ENCODE results near the gene ISYNA1.

DNA sequence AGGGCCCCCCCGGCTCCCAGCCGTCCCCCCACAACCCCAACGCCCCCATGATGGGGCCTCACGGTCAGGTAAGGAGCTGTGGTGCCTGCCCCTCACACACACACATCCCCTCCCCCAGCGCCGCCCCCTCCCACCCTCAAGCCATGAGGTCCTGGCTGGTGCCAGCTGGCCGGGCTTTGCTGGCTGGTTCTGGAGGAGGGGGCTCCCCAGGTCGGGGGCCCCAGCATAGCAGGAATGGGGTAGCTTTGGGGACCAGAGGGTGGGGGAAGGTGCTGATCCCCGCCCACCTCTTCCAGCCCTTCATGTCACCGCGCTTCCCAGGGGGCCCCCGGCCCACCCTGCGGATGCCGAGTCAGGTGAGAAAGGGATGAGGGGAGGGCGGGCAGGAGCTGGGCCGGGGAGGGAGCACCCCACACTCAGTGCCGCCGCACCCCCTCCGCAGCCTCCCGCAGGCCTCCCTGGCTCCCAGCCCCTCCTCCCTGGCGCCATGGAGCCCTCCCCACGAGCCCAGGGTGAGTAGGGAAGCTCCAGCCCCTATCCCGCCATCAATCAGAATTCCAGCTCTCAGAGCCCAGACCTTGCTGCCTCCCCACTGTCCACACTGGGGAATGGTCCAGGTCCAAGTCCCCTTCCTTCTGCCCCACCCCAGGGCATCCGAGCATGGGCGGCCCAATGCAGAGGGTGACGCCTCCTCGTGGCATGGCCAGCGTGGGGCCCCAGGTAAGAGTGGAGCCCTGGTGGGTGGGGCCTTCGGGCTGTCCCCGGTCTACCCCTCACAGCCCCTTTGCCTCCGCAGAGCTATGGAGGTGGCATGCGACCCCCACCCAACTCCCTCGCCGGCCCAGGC is 6.4 kb downstream of the ISYNA1 start:
- TF ChIP-seq, protein P1, sequence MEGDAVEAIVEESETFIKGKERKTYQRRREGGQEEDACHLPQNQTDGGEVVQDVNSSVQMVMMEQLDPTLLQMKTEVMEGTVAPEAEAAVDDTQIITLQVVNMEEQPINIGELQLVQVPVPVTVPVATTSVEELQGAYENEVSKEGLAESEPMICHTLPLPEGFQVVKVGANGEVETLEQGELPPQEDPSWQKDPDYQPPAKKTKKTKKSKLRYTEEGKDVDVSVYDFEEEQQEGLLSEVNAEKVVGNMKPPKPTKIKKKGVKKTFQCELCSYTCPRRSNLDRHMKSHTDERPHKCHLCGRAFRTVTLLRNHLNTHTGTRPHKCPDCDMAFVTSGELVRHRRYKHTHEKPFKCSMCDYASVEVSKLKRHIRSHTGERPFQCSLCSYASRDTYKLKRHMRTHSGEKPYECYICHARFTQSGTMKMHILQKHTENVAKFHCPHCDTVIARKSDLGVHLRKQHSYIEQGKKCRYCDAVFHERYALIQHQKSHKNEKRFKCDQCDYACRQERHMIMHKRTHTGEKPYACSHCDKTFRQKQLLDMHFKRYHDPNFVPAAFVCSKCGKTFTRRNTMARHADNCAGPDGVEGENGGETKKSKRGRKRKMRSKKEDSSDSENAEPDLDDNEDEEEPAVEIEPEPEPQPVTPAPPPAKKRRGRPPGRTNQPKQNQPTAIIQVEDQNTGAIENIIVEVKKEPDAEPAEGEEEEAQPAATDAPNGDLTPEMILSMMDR (IDR thresholded peaks at IDR 0.05): no peak
- TF ChIP-seq POLR2A (IDR thresholded peaks at IDR 0.05): no peak

Data from Peyer's patch (tissue), 4 donors.